ACC112 (cell line): Measurements from ENCODE around the gene MAP10.
A peak's percentile ranks its signal among the peaks of the same experiment; 100 is the strongest.

Source experiments
- H2AFZ ChIP-seq: fragments of 200-600 bp; sonication (generic); one replicate; pipeline ENCODE4 v1.6.0; 2017; ENCODE audit warnings: antibody characterized with exemption, low read length; ENCODE audit not compliant: unreplicated experiment
- H3K27ac ChIP-seq: fragments of 200-600 bp; sonication (generic); 2 replicates; pipeline ENCODE4 v1.5.1; 2014; ENCODE audit warnings: low read depth, mild to moderate bottlenecking, antibody characterized with exemption, low read length, moderate library complexity
- H3K27me3 ChIP-seq: fragments of 200-600 bp; sonication (generic); 2 replicates; pipeline ENCODE4 v1.6.1; 2014; ENCODE audit warnings: mild to moderate bottlenecking, antibody characterized with exemption, low read length, moderate library complexity, mixed read lengths; ENCODE audit not compliant: insufficient read depth
- H3K36me3 ChIP-seq: fragments of 200-600 bp; sonication (generic); 2 replicates; pipeline ENCODE4 v1.6.1; 2016; ENCODE audit warnings: mild to moderate bottlenecking, antibody characterized with exemption, low read length, moderate library complexity, mixed read lengths; ENCODE audit not compliant: insufficient read depth
- H3K4me1 ChIP-seq: fragments of 200-600 bp; sonication (generic); one replicate; pipeline ENCODE4 v1.6.1; 2016; ENCODE audit warnings: low read length, mixed read lengths; ENCODE audit not compliant: insufficient read depth, unreplicated experiment, control insufficient read depth
- H3K4me3 ChIP-seq: fragments of 200-600 bp; sonication (generic); 2 replicates; pipeline ENCODE4 v1.5.1; 2014; ENCODE audit warnings: mild to moderate bottlenecking, low read depth, low read length
- H3K79me2 ChIP-seq: fragments of 200-600 bp; sonication (generic); one replicate; pipeline ENCODE4 v1.6.0; 2016; ENCODE audit warnings: low read length; ENCODE audit not compliant: control insufficient read depth, unreplicated experiment, insufficient read depth

The MAP10 gene, protein sequence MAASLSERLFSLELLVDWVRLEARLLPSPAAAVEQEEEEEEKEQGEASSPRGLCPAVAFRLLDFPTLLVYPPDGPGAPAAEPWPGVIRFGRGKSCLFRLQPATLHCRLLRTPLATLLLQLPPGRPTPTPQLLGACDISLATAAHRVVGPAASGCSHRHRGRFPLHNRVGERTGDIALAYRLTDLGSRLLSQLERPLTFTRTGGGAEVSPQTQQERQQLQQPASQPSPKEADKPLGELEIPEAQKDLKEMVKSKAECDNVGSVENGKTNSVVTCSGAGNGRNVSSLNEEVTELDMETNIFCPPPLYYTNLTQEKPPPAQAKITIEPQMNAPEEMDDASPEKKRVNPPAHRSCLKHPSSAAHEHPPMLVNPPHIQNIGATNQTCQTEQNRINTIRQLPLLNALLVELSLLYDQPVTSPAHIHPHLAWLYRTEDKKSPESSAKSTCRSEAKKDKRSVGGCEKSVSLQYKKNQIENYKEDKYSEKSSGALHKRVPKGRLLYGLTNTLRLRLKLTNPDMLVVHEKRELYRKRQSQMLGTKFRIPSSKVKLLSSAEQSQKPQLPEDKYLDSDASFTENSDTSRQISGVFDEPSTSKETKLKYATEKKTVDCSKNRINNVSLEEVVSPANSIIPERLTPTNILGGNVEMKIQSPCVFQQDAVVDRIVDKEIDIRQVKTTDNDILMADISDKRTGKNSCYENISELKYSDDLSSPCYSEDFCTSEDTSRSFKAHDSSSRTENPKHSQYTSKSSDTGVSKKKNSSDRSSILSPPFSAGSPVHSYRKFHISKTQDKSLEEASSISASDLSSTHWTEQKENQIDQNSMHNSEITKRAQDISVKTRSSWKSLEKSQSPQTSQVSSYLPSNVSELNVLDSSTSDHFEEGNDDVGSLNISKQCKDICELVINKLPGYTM

GRCh38 chr1:232805269-232806185, at the start of gene MAP10:
Gene MAP10, plus strand, starts transcription at chr1:232805416. Its CDS starts 34 bp downstream, at chr1:232805450.
- H3K4me1 ChIP-seq, result peaks cover 5% of the 10 kb centered on the region
- H3K27me3 ChIP-seq, result no peaks in the 10 kb centered on the region
- no peaks in the 10 kb centered on the region for H3K36me3 ChIP-seq
- H3K79me2 ChIP-seq, result no peaks in the 10 kb centered on the region
- no peak within 1 kb of the TSS for H3K27ac ChIP-seq
- peak within 1 kb of the TSS; percentile 94 for H2AFZ ChIP-seq
- H3K4me3 ChIP-seq, result peak within 1 kb of the TSS; percentile 92

- Histone ChIP-seq H3K27ac (no peak overlapping the region), H3K27me3 (peaks cover 4% of the 10 kb centered on the region; the same call in 1 of the 2 replicates), H2AFZ (no peak overlapping the region), H3K4me1 (peaks cover 12% of the 10 kb centered on the region), H3K4me3 (no peak overlapping the region), H3K36me3 (no peaks in the 10 kb centered on the region), H3K79me2 (no peaks in the 10 kb centered on the region)
Observed at GRCh38 chr1:232764458-232765251, 40.6 kb upstream of the MAP10 start.

DNA sequence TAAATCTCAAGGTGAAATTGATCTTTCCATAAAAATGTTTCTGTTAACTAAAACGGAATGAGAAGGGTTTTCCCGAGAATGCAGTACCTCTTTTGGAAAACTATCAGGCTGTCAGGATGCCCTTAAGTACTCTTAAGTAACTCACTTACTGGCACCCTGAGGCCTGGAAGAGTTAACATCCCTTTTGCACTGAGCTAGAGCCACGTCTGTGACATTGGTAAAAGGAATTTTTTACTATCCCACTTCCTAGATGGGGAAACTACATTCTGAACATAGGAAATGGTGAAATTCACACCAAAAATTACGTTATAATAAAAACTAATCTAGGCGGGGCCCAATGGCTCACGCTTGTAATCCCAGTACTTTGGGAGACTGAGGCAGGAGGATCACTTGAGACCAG, 39.7 kb upstream of the MAP10 start:
- peaks cover 4% of the 10 kb centered on the region; the same call in 1 of the 2 replicates for H3K27me3 ChIP-seq
- H3K79me2 ChIP-seq, result no peaks in the 10 kb centered on the region
- peaks cover 12% of the 10 kb centered on the region for H3K4me1 ChIP-seq
- no peak overlapping the region for H3K27ac ChIP-seq
- no peaks in the 10 kb centered on the region for H3K36me3 ChIP-seq
- H2AFZ ChIP-seq, result no peak overlapping the region
- H3K4me3 ChIP-seq, result no peak overlapping the region

GRCh38 chr1:232766241-232766890, 38.9 kb upstream of the MAP10 start:
- Histone ChIP-seq H3K4me1 (peaks cover 12% of the 10 kb centered on the region), H3K27me3 (peaks cover 4% of the 10 kb centered on the region; the same call in 1 of the 2 replicates), H2AFZ (no peak overlapping the region), H3K79me2 (no peaks in the 10 kb centered on the region), H3K27ac (no peak overlapping the region), H3K4me3 (no peak overlapping the region), H3K36me3 (no peaks in the 10 kb centered on the region)

DNA sequence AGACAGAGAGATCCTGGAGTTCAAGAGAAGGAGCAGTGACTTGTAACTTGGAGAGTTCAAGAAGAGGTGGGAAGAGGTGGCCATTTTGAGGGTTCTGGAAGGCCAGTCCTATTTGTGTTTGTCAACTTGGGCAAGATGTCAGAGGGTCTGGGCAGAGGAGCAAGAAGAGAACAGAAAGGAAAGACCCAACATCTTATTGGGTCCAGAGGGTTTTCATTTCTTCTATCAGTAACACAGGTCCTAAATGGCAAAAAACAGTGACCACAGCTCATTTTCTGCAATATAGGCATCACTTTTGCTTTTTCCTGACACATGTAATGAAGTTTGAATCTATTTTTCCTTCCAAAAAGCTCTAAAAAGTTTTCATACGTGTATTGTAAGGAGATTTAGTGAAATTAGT, 38.3 kb upstream of the MAP10 start:
- peaks cover 12% of the 10 kb centered on the region for H3K4me1 ChIP-seq
- no peaks in the 10 kb centered on the region for H3K36me3 ChIP-seq
- no peak overlapping the region for H3K27ac ChIP-seq
- H3K4me3 ChIP-seq, result no peak overlapping the region
- no peaks in the 10 kb centered on the region for H3K27me3 ChIP-seq
- peak overlapping the region; percentile 64 for H2AFZ ChIP-seq
- no peaks in the 10 kb centered on the region for H3K79me2 ChIP-seq

DNA sequence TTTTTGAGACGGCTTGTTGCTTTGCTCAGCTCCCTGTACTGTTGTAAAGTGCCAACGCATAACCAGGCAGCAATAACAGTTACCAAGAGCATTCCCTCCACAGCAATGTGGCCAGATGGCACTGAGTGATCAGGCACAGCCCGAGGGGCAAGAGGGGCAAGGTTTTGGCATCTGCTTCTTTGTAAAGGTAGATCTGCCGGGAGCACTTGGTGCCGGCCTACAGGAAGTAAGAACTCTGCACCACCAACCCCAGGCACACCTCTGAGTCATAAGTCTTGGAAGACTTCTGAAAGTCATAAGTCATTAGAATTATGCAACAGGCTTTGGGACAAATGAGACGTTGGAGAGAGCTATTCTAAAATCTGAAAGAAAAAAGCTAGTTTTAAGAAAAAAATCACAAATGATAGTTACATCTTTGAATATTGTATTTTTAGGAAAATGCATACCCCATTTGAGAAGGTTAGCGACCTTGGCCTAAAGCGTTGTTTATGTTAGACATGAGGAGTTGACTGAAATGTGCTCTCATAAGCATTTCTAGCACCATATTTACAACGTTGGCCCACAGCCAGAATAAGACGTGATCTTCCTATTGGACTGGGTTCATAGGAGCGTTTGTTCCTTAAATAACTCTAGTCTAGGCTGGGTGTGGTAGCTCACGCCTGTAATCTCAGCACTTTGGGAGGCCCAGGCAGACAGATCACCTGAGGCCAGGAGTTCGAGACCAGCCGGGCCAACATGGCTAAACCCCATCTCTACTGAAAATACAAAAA, 37.7 kb upstream of the MAP10 start:
- no peaks in the 10 kb centered on the region for H3K27me3 ChIP-seq
- no peak overlapping the region for H3K4me3 ChIP-seq
- H3K27ac ChIP-seq, result peak overlapping the region; percentile 19; the same call in 1 of the 2 replicates
- no peaks in the 10 kb centered on the region for H3K36me3 ChIP-seq
- peak overlapping the region; percentile 64 for H2AFZ ChIP-seq
- no peaks in the 10 kb centered on the region for H3K79me2 ChIP-seq
- peaks cover 12% of the 10 kb centered on the region for H3K4me1 ChIP-seq

DNA sequence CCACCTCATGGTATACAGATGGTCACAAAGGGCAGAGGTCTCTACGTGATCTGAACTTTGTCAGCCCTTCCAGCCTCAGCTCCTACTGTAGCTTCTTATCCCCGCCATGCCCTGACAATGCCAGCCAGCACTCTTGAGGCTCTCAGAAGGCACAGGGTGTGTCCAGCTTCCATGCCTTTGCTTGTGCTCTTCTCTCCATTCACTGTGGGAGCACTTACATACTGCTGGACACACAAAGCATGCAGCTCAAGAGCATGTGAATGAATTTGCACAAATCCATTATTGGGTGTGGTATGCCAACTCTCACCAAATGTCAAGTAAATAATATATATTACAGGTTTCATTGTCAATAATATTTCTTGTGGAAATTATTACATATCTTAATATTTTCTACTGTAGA, 36.4 kb upstream of the MAP10 start:
- Histone ChIP-seq H2AFZ (no peak overlapping the region), H3K27ac (no peak overlapping the region)

DNA sequence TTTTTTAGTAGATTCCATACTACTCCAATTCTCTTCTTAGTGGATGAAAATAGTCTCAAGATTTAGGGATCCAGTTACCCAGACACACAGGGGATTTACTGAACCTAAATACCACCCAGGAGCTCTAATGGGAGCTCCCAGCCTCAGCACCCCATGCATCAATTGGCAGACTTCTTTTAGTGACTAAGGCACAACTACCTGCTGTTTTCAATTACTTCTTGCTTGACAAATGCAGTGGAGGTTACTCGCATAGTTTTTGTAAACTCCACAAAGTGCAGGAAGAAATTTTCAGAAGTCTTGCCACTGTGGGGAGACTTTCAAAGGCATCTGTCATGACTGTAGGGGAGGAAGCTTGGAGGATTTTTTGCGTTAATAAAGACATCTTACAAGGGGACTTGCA, 35.5 kb upstream of the MAP10 start:
- Histone ChIP-seq H3K79me2 (no peaks in the 10 kb centered on the region), H3K36me3 (no peaks in the 10 kb centered on the region), H3K4me3 (no peak overlapping the region), H3K27me3 (no peaks in the 10 kb centered on the region), H3K4me1 (peaks cover 12% of the 10 kb centered on the region), H3K27ac (no peak overlapping the region), H2AFZ (no peak overlapping the region)

More for the DNA sequence above, 36.4 kb upstream of the MAP10 start:
- no peaks in the 10 kb centered on the region for H3K27me3 ChIP-seq
- no peaks in the 10 kb centered on the region for H3K79me2 ChIP-seq
- peaks cover 12% of the 10 kb centered on the region for H3K4me1 ChIP-seq
- H3K36me3 ChIP-seq, result no peaks in the 10 kb centered on the region
- H3K4me3 ChIP-seq, result no peak overlapping the region

DNA sequence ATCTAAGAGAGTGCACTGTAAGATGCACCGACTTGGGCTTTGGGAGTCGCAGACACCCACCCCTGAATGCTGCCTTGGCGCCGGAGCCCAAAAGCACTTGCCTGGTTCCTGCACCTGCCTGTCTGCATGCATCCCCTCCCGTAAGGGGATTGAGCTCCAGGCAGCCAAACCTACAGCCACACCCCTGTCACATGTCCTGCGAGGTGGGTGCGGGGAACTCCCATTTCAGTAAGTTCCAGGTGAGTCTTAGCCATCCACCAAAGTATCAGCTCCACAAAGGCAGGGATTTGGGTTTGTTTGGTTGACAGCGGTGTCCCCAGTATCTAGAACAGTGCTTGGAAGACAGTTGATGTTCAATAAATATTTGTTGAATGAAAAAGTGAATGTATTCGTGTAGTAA, 31.5 kb upstream of the MAP10 start:
- H3K27ac ChIP-seq, result no peak overlapping the region
- H2AFZ ChIP-seq, result no peak overlapping the region
- H3K79me2 ChIP-seq, result no peaks in the 10 kb centered on the region

More for the DNA sequence above, 31.5 kb upstream of the MAP10 start:
- Histone ChIP-seq H3K4me3 (no peak overlapping the region), H3K4me1 (no peaks in the 10 kb centered on the region), H3K36me3 (no peaks in the 10 kb centered on the region), H3K27me3 (no peaks in the 10 kb centered on the region)
